HG02610 (cell line): ENCODE data around the gene TCEA3.

Experiments
- ATAC-seq: cut with Tn5 transposase; IDR thresholded peaks from one replicate; pipeline ENCODE4 v1.9.1; 2021; ENCODE audit warnings: mild to moderate bottlenecking, moderate library complexity; ENCODE audit not compliant: unreplicated experiment

The TCEA3 gene

DNA sequence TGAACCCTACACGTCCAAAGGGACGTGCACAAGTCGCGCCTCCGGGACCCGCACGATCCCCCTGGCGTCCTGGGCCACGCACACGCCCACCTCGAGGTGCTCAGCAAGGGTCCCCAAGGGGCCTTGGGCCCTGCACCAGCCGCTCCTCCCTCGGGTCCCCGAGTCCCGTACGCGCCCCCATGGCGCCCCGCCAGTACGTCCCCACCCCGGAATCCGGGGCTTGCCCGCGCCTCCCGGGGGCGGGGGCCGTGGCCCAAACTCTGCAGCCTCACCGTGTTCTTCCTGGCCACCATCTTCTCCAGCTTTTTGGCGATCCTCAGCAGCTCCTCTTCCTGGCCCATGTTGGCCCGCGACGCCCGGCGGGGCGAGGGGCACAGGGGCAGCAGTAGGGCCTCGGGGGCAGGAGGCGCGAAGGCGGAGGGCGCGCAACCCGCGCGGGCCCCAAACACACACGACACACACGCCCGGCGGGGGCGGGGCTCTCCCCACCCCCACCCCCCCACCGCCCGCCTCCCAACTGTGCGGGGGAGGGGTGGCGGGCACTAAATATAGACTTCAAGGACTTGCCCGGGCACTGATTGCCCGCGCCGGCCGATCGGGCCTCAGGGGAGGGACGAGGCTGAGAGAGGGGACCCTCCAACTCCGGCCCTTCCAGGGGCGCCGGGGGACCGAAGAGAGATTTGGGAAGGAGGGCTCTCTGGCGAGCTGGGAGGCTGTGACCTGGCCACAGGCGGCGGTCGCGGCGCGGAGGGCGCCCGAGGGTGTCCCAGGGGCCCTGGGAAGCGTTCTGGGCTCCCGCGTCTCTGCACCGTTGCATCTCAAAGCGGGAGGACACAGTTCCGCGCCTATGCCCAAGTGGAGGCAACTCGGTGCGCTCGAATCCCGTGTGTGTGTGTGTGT lies at the start of gene TCEA3:
Gene TCEA3, minus strand, starts transcription at position 456 of the 900 bp plus-strand sequence. Its CDS starts 115 bp downstream, at position 341.
- no peak for ATAC-seq

DNA sequence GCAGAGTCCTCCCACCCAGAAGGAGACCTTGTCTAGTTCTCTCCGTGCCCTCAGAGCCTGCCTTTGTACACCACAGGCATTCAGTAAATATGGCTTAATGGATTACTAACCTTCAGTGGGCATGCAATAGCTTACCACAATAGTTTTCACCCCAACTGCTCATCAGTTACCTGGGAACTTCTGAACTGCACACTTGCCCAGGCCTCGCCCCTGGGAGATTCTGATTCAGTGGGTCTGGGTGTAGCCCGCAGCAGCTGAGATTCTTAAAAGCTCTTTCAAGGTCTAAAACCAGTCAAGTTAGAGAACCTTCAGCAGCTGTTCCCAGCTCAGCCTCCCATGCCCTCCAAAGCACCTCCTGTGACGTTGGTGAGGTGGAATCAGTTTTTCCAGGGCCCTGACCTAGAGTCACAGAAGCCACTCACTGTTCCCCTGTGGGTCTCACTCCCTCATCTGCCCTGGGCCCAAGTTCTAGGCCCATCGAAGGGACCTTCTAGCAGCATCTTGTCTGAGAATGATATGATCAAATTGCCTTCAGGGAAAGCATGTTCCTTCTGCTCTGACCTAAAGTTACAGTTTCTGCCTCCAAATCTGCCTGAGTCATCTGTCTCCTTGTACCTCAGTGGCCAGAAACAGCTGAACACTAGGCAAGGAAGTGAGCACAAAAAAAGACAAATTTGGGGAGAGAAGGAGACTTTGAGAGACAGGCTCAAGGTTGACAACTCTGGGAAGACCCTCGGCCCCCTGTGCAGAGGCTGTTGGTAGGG lies 48.7 kb upstream of the TCEA3 start:
- ATAC-seq, result no peak

DNA sequence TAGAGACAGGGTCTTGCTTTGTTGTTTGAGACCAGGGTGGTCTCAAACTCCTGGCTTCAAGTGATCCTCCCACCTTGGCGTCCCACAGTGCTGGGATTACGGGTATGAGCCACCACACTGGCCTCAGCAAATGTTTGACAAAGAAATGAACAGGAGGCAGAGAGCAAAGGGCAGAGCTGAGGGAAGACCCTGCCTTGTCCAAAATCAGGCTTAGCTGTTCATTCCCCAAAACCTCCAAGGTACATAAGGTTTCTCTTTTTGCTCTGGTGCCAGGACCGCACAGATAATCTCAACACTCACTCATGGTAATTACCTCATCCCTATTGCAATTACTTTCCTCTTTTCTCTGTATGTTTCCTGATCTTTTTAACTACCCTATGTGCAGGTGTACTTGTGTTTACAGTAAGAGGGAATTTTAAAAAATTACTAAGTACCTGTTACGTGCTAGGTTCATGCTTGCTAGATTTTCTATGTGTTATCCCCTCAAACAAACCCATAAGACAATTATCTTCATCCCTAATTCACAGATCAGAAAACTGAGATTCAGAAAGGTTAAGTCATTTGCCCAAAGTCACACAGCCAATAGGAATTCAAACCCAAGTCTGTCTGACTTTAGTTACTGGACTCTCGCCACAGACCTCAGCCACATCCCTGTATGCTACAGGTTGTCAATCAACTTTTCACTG lies 47.9 kb upstream of the TCEA3 start:
- ATAC-seq, result no peak

DNA sequence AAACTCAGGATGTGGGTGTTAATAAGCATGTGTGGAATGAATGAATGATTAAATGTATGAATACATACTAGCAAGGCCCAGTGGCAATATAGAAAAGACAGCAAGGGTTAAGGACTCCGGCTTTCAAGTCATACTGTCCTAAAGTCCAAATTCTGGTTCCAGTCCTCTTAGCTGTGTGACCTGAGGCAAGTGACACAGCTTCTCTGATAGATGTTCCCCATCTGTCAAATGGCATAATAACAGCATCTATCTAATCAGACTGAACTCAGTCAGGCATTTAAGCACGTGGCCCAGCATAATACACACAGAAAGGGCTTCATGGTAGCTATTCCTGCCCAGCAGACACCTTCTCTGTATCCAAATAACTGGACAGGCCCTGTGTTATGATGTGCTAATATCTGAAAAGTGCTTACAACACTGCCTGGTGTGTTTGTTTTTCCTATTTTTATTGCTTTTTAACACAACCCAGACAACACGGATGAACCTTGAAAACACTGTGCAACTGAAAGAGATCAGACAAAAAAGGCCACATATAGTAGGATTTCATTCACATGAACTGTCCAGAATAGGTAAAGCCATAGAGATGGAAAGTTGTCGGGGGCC lies 47.0 kb upstream of the TCEA3 start:
- no peak for ATAC-seq

DNA sequence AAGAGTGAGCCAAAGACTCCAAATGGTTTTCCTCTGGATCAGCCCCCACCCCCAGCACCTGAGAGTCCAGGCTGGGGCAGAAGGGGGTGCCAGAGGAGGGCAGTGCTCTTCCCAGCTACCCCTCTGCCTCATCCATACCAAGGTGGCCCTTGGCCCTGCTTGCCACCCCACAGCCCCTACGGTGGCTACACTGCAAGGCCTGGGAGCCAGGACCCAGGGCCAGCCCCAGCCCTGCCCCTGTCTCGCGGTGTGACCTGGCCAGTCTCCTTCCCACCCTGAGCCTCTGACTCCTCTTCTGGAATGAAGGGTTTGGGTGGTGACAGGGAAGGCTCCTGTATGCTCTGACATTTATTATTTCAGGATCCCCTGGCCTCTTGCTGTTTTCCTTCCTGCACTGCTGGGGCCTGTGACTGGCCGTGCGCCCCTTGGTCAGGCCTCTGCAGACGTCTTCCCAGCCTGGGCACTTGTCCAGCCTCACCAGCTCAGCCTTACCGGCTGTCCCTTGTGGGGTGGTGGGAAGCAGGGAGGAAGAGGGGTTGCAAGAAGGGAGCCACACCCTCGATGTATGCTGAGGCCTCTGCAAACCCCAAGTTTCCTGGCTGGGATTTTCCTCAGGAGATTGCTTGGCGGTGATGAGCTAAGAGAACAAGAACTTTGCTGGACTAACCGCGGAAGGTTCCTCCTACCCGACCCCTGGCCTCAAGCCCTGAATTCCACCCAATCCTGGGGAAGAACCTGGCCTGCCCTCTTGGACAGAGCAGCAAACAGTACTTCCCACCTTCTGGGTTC lies 45.9 kb upstream of the TCEA3 start:
- no peak for ATAC-seq

DNA sequence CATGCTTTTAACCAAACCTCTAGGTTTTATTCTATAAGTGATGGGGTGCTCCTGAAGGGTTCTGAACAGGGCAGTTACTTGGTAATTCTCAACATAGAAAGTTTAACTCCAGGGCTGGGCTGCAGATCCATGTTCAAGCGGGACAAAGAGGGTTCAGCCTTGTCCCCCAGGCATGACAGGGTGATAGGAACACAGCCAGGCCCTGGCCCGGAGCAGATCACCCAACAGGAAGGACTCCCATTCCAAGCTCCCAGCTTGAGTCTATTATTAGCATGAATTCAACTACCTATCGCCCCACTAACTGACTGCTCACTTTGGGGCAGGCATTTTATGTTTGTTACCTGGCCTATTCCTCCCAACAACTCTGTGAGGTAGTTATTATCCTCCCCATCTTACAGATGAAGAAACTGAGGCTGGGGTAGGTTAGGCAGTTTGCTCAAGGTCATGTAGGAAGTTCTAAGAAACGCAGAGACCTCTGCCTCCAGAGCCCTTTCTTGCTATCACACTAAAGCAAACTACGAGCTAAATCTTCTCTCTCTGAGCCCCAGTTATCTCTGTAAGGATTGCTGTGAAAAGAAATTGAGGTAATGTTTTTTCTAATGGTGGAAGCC lies 44.9 kb upstream of the TCEA3 start:
- no peak for ATAC-seq

DNA sequence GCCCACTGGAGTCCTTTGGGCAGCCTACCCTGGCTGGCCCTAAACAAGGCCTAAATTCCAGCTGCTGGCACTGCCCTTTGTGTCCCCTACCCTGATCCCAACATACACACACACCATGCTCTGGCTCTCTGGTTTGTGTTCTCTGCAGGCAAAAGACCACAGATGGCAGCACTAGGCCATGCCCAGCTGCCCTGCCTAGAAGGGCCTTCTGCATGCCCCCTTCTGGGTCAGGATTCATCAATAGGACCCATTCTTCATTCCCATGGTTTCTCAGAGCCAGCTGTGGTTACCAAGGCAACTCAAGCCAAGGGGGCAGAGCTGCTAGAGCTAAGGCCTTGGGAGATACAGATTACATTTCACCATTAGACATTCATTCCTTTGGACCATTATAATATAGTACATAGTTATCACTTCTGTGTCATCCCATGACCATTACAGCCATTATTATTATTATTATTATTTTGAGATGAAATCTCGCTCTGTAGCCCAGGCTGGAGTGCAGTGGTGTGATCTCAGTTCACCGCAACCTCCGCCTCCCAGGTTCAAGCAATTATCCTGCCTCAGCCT lies 42.0 kb upstream of the TCEA3 start:
- no peak for ATAC-seq

DNA sequence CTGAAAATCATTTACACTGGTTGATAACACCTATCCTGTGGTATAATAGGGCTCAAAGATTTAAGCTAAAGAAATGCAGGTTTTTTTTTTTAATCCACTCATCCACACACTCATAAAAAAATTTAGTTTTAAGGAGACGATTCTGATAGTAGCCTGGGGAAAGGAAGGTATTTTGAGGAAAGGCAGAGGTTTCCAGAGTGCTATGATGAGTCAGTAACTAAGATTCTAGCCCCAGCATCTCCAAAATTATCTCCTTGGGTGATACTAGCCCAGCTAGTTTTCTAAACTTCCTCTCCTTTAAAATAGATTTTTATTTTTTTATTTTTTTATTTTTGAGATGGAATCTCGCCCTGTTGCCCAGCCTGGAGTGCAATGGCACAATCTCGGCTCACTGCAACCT lies 38.7 kb upstream of the TCEA3 start:
- no peak for ATAC-seq

DNA sequence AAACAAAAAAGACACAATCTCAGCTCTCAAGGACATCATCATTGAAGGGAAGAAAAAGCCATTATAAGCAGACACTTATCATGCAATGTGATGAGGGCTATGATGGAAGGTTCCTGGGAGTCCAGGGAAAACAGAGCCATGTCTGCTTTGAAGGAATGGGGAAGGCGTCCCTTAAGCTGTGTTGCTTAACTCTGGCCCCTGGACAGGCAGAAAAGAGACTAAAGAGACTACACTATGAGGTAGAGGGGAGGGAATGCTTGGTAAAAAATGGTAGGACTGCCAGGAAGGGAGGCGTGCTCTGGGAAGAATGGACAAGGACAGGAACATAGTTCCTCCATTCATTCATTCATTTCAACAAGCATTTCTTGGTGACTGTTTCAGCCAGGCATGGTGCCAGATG lies 38.2 kb upstream of the TCEA3 start:
- ATAC-seq, result no peak

DNA sequence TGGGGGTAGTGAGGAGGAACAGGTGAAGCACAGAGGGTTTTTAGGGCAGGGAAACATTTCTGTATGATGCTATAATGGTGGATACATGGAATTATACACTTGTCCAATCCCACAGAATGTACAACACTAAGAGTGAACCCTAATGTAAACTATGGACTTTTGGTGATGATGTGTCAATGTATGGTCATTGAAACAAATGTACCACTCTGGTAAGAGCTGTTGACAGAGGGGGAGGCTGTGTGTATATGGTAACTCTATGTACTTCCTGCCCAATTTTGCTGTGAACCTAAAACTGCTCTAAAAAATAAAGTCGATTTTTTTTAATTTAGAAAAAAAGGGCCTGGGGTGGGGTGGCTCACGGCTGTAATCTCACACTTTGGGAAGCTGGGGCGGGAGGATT lies 36.5 kb upstream of the TCEA3 start:
- no peak for ATAC-seq

DNA sequence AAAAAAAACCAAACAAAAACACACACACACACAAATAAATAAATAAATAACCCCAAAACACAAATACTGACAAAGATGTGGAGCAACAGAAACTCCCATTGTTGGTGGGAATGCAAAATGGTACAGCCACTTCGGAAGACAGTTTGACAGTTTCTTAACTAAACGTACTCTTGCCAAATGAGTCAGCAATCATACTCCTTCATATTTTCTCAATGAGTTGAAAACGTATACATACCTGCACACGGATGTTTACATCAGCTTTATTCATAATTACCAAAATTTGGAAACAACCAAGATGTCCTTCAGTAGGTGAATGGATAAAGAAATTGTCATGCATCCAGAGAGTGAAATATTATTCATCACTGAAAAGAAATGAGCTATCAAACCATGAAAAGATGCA lies 36.0 kb upstream of the TCEA3 start:
- no peak for ATAC-seq

DNA sequence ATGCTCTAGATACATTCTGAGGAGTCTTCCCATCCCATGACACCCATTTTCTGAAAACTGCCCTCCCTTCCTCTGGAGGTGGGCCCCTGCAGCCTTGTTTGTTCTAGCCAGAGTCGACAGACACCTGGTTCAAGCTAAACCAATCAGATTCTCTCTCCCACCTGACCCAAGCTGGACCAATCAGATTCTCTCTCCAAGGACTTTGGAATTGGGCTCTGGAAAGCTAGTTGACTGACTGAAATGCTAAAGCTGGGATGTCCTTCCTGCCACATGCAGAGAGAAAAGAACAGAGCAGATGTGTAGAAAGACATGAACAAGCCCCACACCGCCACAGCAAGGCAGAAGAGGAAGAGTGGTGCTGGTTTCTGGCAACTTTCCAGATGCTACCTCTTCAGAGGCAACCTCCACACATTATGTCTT lies 34.8 kb upstream of the TCEA3 start:
- no peak for ATAC-seq

DNA sequence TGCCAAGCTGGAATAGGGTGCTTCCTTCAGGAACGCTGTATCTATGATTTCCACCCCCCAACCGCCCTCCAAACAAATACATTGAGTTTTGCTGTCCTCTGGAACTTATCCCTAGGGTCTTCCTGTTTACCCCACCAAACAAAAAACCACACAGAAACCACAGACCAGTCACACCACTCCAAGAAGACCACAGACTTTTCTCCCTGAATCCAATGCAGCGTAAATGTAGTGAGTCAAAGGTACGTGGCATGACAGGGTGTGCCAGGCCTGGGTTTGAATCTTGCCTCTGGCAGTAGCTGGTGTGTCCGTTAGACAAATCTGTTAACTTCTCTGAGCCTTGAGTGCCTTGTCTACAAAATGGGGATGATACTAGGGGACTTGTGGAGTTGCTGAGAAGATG lies 31.7 kb upstream of the TCEA3 start:
- ATAC-seq, result no peak

DNA sequence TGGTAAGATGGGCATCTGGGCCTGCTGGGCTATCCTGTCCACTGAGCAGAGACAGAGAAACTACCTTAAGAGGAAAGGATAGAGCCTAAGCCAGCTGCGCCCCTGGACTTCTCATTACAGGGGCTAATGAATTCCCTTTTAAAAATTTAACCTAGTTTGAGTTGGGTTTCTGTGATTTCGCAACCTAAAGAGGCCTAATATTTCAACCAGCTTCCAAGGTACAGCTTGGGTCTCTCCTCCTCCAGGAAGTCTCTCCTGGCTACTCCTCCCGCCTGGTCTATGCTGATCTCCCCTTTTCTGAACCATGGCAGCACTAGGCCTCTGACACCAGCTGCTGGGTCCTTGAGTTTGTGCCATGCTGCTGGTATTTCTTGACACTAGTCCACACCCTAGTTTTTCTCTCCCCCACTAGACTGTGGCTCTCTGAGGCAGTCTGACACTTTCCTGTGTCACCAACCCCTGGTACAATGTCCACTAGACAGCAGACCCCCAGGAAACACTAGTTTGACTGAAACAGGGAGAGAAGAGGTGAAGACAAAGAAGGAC lies 29.0 kb upstream of the TCEA3 start:
- ATAC-seq, result no peak

DNA sequence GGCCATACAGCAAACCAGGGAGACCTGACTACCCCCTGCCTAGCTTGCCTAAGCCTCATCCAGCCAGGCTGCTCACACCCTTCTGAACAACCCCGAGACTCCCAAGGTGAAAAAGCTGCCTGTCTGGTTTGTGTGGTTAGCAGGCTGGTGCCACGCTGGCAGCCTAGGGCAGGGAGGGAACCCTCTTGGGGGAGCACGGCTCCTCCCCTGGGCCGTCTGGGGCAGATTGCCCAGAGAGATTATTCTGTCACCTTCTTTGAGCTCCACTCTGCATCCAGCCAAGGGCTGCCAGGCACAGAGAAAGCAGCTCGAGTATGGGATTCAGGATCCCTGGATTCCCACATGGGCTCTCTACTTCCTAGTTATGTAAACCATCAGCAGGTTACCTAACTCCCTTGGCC lies 27.5 kb upstream of the TCEA3 start:
- no peak for ATAC-seq

DNA sequence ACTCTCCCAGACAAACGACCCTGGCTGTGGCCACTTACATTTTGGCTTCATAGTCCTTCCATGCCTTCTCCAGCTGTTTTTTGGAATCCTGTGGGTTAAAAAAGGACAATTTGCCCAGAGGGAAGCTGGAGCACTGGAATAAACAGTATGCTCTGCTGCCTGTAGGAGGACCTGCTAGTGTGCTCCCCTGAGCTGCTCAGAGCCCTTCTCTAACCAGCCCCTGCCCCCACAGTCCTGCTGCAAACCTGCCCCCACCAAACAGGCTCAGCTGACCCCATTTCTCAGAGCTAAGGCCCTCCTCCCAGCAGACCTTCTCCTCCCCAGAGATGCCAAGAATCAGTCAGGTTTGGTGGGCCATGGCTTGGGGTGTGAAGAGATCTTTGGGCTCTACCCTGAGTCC lies 26.9 kb upstream of the TCEA3 start:
- ATAC-seq, result no peak

DNA sequence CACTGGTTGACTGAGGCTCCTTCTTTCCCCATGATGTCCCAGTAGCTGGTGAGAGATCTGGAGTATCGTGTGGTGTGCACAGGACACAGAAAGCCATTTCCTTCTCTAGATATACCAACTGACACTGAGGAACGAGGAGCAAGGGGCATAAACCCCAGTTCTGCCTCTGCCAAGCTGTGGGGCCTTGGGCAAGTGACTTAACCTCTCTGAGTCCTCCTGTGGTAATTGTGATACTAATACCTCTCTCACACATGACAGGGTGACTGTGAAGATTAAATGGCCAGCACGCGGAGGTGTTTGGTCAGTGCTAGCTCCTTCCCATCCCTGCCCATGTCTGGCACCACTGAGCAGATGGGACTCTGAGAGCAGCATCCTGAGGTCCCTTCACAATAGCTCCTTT lies 26.3 kb upstream of the TCEA3 start:
- ATAC-seq, result no peak

DNA sequence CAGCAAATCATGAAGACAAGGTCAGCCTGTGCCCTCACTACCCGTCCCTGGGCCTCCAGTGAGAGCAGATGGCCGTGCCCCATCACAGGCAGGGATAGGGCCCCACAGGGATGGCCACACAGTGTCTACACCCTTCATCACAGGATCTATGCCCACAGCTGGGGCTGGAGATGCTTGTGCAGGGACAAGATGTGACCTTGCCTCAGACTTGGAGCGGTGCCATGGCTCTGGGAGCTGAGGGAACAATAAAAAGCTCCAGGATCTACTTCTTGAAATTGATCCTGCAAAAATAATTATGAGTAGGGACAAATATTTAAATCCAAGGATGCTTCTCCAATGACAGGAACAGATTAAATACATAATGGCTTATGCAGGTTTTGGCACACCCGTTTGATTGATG lies 25.4 kb upstream of the TCEA3 start:
- no peak for ATAC-seq

DNA sequence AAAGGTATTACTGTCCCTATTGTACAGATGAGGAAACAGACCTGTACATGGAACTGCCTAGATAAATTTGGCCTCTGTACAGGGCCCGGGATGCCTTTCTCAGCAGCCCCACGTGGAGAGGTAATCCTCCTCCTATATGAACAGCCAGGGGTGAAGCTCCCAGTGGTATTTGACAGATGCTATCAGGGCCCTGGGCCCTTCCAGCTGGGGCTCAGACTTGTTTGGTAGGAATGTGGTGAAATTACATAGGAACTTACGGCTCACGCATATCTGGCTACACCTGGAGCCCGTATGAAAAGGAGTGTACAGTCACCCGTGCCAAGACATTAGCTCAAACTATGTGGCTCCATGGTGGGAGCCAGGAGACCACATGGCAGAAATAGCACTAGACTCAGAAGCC lies 24.8 kb upstream of the TCEA3 start:
- ATAC-seq, result no peak
